HEK293 (cell line): ENCODE results near the gene RBMS1.

ENCODE experiments used
- CTCF ChIP-seq: fragments of 450-650 bp; formaldehyde crosslinking; IDR thresholded peaks from 2 replicates; pipeline ENCODE4 v1.5.1; 2016; ENCODE audit warnings: missing biosample characterization, missing genetic modification characterization
- GLI4 ChIP-seq: fragments of 450-650 bp; formaldehyde crosslinking; IDR thresholded peaks from 2 replicates; pipeline ENCODE4 v1.5.1; 2016; ENCODE audit warnings: missing biosample characterization, missing genetic modification characterization
- SALL2 ChIP-seq: fragments of 450-650 bp; formaldehyde crosslinking; IDR thresholded peaks from 2 replicates; pipeline ENCODE4 v1.5.0; 2017; ENCODE audit warnings: missing biosample characterization, mild to moderate bottlenecking, missing genetic modification characterization, borderline replicate concordance
- SP2 ChIP-seq: fragments of 450-650 bp; formaldehyde crosslinking; IDR thresholded peaks from 2 replicates; pipeline ENCODE4 v1.5.1; 2016; ENCODE audit warnings: missing biosample characterization, missing genetic modification characterization
- ZEB2 ChIP-seq: fragments of 450-650 bp; formaldehyde crosslinking; IDR thresholded peaks from 2 replicates; pipeline ENCODE4 v1.5.1; 2016; ENCODE audit warnings: missing biosample characterization, missing genetic modification characterization
- ZNF133 ChIP-seq: fragments of 450-650 bp; formaldehyde crosslinking; IDR thresholded peaks from 2 replicates; pipeline ENCODE4 v1.5.1; 2016; ENCODE audit warnings: missing biosample characterization, missing genetic modification characterization
- TF ChIP-seq, protein P1 (sequence below): sonication (generic); formaldehyde crosslinking; IDR thresholded peaks from 2 replicates; pipeline ENCODE4 v1.8.1; 2022; ENCODE audit warnings: mild to moderate bottlenecking, moderate library complexity, missing genetic modification reagents
- TF ChIP-seq, protein P2 (sequence below): fragments of 450-650 bp; formaldehyde crosslinking; IDR thresholded peaks from 2 replicates; pipeline ENCODE4 v1.5.1; 2016; ENCODE audit warnings: missing biosample characterization, missing genetic modification characterization
- TF ChIP-seq, protein P3 (sequence below): fragments of 450-650 bp; formaldehyde crosslinking; IDR thresholded peaks from 2 replicates; pipeline ENCODE4 v1.5.1; 2016; ENCODE audit warnings: missing biosample characterization, missing genetic modification characterization

- TF ChIP-seq SALL2 (tag by site-specific recombination) (no peak), CTCF (tag by site-specific recombination) (no peak), GLI4 (tag by site-specific recombination) (no peak), SP2 (tag by site-specific recombination) (no peak), ZNF133 (tag by site-specific recombination) (no peak), ZEB2 (tag by site-specific recombination) (no peak)
- TF ChIP-seq, protein P1, sequence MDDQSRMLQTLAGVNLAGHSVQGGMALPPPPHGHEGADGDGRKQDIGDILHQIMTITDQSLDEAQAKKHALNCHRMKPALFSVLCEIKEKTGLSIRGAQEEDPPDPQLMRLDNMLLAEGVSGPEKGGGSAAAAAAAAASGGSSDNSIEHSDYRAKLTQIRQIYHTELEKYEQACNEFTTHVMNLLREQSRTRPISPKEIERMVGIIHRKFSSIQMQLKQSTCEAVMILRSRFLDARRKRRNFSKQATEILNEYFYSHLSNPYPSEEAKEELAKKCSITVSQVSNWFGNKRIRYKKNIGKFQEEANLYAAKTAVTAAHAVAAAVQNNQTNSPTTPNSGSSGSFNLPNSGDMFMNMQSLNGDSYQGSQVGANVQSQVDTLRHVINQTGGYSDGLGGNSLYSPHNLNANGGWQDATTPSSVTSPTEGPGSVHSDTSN (CRISPR knock-in tag): no peak
- TF ChIP-seq, protein P2, sequence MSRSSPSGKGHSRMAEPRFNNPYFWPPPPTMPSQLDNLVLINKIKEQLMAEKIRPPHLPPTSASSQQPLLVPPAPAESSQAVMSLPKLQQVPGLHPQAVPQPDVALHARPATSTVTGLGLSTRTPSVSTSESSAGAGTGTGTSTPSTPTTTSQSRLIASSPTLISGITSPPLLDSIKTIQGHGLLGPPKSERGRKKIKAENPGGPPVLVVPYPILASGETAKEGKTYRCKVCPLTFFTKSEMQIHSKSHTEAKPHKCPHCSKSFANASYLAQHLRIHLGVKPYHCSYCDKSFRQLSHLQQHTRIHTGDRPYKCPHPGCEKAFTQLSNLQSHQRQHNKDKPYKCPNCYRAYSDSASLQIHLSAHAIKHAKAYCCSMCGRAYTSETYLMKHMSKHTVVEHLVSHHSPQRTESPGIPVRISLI (tag by site-specific recombination): no peak
- TF ChIP-seq, protein P3, sequence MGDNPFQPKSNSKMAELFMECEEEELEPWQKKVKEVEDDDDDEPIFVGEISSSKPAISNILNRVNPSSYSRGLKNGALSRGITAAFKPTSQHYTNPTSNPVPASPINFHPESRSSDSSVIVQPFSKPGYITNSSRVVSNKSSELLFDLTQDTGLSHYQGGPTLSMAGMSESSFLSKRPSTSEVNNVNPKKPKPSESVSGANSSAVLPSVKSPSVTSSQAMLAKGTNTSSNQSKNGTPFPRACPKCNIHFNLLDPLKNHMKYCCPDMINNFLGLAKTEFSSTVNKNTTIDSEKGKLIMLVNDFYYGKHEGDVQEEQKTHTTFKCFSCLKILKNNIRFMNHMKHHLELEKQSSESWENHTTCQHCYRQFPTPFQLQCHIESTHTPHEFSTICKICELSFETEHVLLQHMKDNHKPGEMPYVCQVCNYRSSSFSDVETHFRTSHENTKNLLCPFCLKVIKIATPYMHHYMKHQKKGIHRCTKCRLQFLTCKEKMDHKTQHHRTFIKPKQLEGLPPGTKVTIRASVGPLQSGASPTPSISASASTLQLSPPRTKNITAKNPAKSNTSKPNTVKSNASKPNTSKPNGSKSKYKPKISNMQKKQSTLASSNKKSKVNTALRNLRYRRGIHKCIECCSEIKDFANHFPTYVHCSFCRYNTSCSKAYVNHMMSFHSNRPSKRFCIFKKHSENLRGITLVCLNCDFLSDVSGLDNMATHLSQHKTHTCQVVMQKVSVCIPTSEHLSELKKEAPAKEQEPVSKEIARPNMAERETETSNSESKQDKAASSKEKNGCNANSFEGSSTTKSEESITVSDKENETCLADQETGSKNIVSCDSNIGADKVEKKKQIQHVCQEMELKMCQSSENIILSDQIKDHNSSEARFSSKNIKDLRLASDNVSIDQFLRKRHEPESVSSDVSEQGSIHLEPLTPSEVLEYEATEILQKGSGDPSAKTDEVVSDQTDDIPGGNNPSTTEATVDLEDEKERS (tag by site-specific recombination): no peak
Measured at GRCh38 chr2:160287476-160287875, 206.1 kb downstream of the RBMS1 start.
